ENCODE measurements around the gene CTNND1.

Gene CTNND1

DNA sequence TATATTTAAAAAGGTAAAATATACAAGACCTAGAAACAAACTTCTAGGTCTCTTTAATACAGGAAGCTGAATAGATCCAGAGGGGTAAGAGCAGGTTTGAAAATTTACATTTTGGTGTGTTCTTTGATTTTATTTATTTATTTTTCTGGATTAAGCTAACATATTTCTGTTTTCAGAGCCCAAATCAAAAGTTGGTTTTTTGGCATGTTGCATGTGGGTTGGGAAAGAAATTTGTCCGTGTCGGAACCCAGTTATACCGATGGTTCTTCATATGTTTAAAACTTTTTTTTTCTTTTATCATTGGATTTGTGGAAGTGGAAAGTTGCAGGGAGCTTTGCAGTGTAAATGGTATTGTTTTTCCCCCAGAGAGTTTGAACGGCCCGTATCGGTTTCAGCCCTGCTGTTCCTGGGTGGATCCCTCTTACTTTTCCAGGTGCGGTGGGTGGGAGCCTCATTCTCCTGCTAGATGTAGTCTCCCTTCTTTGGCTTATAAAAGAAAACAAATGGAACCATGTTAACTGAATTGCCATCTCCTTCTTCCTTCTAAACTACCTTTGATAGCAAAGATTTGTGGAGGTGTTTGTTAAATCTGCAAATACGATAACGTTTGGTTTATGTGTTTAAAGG, 746 bp downstream of the CTNND1 start:
- DNase-seq: no peak

DNA sequence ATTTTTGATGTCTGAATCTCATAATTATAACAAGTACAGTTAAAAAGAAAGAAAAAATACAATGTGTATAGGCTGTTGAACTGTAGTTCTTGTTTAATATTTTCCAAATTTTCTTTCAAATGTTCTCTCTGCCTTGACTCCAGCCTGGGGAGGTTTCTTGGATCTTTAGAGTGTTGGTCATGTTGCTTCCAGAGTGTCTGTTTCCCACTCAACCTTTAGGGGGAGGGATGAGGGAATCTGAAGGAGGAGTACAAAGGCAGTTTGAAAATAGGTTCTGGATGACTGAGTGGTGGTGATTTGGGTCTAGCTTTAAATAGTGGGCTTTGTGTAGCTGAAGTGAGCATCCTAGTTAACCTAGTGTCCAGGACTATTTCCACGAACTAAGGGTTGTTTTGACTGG, 2.0 kb downstream of the CTNND1 start:
- DNase-seq: no peak

DNA sequence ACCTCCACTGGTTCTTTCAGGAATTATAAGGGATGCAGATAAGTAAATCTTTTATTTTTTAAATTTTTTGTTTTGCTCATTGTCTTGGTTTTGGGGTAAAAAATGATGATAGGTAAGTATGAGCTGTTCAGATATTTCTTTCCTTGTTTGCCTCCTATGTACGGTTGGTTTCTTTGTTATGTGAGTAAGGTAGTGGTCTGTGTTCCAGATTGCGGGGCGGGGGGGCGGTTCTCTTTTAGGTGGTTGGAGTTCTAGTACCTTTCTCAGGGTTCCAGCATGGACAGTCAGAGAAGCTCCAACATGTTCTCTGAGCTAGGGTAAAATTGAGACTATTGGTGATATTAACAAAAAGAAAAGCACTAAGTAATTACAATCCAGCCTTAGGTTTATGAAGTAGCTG, 2.4 kb downstream of the CTNND1 start:
- DNase-seq: no peak

DNA sequence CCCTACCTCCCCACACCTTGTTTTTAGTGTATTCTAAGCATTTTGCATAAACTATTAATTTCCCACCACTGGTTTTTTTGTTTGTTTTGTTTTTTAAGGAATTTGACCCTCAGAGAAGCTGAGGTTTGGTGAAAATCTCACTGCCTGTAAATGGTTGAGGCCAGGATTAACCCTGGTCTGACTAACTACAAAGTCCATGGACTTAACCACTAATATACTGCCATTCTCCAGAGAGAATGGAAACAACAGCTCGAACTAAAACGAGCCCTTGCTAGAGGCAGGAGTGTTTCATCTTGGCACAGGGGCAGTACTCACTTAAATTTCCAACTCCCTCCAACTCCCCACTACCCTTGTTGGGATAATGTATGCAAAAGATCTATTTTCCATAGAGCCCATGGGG, 3.0 kb downstream of the CTNND1 start:
- DNase-seq: no peak

DNA sequence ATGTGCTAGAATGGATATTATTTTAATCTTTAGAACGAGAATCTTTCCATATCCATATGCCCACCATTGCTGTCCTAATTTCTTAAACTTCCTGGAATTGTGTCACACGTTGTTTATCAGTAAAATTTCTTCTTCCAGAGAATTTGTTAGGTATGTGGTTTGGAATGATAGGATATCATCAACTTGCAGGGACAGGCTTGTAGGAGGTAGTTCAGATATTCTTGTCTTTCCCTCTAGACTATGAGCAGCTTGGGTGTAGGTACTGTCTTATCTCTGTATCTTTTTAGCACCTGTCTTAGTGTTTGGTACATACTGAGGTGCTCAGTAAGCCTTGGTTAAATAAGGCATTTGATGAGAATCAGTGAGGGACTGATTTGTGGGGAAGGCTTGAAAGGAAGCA, 3.4 kb downstream of the CTNND1 start:
- no peak for DNase-seq

DNA sequence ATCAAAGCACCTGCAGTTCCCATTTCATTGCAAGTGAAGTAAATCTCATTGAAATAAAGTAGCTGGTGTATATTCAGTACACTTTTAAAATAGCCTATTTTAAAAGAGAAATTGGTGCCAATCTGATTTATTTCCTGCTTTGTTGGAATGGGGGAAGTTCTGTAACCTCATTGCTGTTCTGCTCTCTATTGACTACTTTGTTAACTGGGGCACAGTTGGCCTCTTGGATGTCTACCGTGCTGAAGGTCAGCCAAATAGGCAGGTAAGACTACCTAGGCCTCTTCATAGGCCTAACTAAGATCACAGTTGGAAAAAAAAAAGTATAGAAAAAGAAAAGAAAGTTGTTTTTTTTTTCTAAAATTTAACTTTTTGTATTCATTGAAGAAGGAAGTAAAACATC, 9.2 kb downstream of the CTNND1 start:
- DNase-seq: no peak

DNA sequence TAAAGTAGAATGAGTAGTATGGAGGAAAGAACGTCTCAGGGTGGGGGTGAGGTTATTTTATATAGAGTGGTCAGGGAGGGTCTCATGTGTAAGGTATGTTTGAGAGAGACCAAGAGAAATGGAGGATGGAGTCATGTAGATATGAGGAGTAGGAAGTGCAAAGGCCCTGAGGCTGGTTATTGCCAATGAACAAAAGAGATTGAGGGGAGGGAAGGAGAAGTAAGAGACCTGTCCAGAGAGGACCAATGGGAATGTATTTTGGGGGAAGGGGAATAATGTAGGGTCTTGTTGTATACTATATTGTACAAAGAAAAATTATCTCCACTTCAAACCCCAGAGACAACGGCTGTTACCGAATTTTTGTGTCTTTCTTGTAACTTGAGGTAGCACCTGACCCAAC, 9.8 kb downstream of the CTNND1 start:
- DNase-seq: no peak

DNA sequence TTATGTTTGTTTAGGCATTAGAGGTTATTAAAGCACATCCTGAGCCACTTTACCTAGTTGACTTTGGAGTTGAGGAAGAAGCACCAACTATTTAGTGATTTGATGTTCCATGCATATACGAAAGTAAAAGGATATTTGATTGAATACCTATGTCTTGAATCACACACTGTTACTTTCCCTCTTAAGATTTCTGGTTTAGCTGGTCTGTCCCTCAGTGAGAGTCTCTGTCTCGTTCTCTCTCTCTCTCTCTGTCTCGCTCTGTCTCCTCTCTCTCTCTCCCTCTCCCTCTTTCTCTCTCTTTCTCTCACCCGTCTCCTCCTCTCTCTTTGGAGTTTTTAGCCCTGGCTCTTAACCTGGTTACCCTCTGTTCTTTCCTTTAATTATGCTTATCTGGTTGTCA, 11.0 kb downstream of the CTNND1 start:
- DNase-seq: no peak

DNA sequence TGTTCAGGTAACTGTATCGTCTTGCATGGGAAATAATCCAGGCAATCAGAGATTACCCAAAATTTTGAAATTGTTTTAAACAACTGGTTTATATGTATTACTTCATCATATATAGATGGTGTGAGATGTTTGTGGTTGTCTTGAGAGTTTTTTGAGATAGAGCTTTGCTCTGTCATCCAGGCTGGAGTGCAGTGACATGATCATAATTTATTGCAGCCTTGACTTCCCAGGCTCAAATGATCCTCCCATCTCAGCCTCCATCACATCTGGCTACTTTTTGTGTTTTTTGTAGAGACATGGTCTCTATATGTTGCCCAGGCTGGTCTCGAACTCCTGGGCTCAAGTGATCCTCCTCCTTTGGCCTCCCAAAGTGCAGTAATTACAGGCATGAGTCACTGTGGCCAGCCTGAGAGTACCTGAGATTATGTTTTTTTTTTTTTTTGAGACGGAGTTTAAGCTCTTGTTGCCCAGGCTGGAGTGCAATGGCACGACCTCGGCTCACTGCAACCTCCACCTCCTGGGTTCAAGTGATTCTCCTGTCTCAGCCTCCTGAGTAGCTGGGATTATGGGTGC, 11.5 kb downstream of the CTNND1 start:
- DNase-seq: no peak

DNA sequence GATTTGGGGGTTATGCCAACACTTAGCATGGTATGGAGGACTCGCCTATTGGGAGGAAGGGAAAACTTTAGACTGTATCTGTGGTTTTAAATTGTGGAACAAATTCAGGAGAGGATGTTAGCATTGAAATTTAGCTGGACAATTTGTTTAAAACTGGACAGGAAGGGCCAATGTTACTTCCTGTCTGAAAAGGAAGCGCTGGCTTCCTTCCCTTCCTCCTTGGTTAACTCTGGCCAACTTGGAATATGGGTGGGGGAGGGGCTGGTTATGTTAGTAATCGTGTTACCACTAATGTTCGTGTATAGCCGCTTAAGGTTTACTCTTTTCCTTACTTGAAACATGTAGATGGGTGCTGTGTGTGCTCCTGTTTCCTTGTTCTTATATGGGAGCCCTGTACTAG, 13.9 kb downstream of the CTNND1 start:
- no peak for DNase-seq

DNA sequence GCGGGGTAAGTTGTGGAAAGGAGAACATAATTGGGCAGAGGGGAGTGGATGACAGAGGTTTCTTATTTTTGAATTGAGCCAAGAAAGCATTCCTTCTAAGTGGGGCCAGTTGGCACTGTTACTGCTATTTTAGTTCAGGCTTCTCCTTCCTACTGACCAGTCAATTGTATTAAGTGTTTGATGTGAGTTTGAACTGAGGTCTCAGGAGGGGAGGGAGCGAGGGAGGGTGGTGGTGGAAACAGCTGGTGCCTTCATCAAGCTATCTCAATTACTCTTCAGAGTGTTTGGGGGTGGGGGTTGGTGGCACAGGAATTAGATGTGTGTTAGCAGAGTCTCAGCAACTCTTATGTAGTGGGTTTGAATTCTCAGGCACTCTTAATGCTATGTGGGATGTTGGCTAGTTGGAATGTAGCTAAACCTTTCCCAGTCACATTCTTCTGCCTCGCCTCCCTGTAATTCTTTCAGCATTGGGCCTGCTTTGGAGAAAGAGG, 14.5 kb downstream of the CTNND1 start:
- DNase-seq: no peak

DNA sequence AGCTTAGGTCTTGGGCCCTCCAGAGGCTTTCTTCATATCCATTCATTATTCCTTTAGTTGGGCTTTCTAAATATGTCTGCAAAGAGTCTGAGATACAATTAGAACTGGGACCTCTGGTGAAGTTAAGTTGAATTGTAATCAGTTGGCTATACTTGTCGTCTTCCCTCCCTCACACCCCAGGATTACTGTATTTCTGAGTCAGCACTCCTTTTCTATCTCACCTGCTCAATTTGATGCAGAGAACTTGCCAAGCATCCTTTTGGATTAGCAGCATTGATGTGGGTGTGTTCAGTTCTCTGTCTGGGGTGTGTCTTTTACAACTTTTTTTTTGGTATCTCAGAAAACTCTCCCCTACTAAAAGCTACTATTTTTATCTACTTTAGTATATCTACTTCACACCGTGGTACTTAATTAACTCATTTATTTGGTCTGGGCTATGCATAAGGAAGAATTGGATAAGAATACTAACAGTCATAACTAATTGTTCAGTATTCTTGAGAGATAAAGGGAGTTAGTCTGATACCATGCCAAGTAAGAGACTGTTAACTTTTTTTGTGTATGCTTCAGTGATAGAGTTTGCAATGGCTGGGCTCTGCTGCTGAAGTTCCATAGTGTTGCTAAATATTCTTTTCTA, 15.1 kb downstream of the CTNND1 start:
- no peak for DNase-seq

DNA sequence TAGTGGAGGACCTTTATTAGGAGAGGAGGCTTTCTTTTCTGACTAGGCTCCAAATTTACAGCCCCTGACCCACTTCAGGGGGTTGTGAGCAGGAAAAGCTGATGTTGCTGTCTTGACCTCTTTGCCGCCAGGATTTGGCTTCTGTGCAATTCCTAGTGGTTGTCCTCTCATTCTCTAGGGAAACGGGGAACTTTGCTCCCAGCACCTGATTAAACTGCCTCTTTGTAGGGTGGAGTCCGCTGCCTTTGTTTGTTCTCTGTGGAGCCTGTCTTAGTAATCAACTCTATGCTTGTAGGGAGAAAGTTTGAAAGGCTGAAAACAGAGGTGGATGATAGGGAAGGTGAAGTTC, 16.3 kb downstream of the CTNND1 start:
- no peak for DNase-seq

DNA sequence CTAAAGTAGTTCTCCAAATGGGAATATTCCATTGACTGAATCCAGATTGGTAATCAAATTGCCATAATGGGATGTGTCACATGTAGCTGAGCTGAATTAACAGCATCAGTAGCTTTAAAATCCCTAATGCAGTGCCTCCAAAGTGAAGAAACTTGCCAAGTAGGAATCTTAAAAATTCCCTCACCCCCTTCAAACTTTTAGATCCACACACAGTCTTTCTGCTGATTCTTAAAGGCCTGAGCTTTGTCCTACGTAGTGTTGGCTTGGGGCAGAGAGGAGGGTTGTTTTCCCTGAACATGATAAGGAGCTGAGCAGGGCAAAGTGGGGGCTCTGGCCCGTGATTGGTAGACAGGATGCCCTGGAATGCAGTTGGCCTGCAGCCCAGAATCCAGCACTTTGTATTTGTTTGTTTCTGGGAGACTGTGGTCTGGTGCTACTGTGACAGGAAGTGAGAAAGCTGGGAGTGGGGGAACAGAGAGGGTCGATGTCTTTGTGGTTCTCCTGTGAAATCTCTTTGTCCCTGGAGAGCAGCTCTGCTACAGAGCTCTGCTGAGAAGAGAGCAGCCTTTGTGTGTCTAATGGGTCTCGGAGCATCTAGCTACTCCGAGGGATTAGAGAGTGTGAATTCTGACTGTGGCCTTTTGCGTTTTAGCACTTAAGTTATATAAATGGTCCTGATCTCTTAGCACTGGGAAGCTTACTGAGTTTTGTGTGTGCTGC, 16.9 kb downstream of the CTNND1 start:
- DNase-seq: no peak

DNA sequence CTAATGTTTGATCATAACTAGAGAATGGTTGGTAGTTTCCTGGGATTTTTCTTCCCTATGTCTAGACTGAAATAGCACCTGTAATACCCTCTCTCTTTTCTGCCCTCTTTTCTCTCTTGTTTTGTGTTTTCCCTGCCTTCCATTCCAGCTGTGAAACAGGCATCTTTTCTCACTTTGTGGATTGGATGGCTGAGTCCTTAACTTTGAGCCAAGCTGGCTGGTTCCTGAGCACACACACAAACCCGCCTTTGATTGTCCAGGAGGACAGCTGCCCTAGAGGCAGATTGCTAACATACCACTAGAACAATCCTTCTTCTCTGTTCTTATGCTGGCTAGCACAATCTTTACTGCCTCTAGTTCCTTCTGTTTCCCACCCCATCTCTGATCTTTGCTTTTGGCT, 17.7 kb downstream of the CTNND1 start:
- no peak for DNase-seq

DNA sequence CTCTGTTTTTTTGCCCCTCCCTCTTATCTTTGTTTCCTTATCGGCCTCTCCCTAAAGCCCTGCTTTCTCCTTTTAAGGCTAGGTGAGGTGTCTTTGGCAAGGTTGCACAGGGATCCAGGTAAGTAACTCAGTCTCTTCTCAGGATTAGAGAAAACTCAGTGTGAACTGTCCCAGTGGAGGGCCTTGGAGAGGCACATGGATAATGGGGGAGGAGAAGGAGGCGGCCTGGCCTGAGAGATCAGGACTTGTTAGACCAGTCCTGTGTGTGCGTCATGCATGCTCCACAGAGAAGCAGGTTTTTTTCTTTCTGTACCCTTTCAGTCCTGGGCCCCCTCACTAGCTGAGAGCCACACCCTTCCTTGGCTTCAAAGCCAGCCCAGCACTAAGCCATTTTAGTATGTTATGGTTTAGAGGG, 19.9 kb downstream of the CTNND1 start:
- no peak for DNase-seq

DNA sequence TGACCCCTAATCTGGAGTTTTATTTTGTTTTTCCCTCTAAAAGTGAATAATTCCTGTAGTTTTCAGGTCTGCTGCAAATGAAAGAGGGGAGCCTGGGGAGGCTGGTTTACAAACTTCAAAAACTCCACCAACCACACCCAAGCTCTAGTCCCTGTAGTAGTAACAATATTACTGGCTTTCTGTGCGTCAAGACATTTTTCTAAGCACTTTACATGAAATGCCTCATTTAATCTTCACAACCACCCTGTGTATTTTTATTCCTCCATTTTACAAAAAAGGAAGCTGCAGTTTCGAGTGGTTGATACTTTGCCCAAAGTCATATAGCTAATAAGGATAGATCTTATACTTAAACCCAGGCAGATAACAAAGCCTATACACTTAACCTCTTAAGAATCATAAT, 23.5 kb downstream of the CTNND1 start:
- DNase-seq: no peak

DNA sequence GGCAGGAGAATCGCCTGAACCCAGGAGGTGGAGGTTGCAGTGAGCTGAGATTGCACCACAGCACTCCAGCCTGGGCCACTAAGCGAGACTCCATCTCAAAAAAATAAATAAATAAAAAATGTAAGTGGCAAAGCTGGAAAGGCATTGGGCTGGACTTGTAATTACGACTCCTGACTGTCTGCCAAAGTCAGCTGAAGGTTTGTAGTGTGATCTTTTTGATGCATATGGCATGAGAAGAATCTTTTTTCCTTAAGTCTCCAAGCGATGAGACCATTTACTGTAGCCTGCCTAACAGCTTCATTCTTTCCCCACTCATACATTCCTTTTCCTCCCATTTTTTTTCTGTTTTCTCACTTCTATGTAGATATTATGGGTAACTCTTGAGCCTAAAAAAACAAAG, 24.8 kb downstream of the CTNND1 start:
- DNase-seq: no peak

DNA sequence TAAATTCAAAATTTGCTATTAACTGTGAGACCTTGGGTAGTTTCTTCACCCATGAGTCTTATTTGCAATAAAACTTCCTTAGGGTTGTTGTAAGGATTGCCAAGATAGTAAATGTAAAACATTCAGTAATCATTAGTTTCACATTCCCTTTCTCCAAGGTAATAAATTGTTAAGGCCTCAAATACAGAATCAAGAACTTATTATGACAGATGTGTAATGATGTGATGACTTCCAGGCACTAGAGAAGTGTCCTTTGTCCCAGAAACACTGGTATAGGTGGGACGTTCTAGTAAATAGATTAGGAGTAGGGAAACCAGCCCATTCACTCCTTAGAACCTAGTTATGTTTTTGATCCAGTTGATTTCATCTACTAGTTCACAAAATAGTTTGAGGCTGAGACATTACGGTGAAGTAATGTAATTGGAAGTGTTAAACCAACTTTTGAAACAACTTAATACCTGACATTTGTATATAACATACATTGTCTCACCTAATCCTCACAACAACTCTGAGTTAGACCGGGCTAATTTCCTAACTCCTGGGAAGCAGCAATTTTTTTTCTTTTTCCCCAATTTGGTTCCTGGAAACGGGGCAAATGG, 25.5 kb downstream of the CTNND1 start:
- no peak for DNase-seq

DNA sequence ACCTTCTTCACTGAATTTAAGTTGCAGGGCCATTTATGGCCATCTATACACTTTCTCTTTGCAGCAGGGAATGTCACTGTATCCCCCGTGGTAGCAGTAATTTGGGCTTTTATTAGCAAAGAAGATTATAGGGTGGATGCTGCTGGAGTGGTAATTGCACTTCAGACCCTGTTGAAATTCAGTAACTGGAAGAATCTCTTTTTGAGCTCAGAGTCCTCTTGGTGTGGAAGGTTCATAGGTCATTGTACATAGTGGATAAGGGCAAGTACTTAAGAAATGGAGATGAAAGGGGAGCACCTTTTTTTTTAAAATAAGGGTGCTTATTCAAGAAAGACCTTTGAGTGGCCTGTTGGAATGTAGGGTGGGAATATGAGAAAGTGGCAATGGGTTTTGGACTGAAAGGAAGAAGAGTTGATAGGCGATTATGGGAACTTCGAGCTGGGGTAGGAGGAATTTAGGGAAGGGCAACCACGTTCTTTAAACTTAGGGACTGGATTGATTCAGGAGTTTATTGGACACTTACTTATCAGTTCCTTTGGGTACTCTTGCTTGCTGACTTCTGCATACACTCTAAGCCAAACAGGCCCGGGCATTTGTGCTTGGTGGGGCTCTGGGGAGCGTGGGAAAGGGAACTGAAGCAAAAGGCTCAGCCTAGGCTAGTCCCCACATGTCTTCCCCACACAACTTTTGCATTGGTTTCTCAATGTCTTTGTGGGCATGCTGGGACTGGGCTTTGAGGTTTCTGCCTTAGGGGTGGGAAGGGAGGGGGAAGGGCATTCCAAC, 26.5 kb downstream of the CTNND1 start:
- DNase-seq: no peak

DNA sequence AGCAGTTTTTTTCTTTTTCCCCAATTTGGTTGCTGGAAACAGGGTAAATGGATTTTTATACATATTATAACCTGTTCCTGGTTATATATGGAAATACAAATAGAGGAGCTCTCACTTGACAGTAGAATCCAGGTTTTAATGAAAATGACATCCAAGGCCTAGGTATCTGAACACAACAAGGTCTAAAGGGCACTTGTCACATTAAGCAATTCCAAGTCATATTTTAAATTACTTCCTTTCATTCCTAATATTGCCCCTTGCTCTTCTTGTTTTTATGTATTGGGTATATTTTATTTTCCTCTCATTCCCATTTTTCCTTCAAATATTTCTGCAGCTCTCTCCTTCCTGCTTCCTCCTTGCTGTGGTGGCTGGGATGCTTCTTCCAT, 27.1 kb downstream of the CTNND1 start:
- DNase-seq: no peak

DNA sequence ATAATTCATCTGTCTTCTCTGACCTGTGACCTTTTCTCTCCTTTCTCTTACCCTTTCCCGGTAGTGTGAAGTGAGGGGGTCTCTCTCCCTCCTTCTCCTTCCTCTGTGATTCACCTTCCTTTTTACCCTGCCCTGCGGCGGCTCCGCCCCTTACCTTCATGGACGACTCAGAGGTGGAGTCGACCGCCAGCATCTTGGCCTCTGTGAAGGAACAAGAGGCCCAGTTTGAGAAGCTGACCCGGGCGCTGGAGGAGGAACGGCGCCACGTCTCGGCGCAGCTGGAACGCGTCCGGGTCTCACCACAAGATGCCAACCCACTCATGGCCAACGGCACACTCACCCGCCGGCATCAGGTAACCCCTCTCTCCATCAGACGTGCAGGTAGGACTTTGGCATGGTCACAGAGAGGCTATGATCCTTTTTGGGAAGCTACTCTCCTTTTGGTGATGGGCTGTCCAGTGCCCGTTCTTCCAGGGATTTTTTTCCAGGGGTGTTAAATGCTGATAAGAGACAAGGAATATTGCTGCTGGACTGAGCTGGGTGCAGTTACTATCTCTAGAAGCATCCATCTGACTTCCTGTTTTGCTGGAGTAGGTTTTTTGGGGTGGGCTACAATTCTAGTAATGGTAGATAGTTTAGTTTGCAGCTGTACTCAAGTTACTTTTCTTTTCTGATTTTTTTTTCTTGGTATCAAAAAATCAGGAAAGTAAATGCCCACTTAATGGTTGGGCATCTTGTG, 29.9 kb downstream of the CTNND1 start:
- DNase-seq: no peak
